ENCODE measurements around the gene PWWP2A. TPM values are rescaled to one million over a fixed set of nuclear protein-coding genes. Genes with fewer than 3 reads are reported as not detected.
"Not testable (repeated sequence)": the region's sequence is repeated elsewhere in the genome, so short reads cannot be mapped to it uniquely, and the experiment has no call there.

PWWP2A gene
- total RNA-seq, 2 experiments from 2014 or later = 15.7 to 17.4 TPM

DNA sequence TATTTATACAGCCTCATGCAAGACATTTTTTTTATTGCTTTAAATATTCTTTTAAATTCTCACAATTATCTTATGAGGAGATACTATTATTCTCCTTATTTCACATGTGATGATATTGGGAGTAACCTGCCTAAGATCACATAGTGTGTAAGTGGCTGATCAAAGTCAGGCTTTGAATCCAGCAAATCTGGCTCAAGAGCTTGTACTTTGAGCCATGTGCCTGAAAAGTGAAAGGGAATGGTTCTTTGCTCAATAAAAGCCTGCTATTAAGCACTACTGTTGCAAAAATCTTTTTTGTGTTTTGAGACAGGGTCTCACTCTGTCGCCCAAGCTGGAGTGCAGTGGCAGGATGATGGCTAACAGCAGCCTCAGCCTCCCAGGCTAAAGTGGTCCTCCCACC is 35.1 kb downstream of the PWWP2A start:
- intact Hi-C loops (cut with micrococcal nuclease) = no loop called here
- H3K36me3 Mint-ChIP-seq = peaks cover 4% of the 10 kb centered on the region
- DNase-seq = no peak
- no peaks in the 10 kb centered on the region for H3K4me1 Mint-ChIP-seq (ENCODE audit: low read depth)
- POLR2A ChIA-PET = no interaction called here
- no peaks in the 10 kb centered on the region for H3K27me3 Mint-ChIP-seq
- no peak overlapping the region for H3K4me3 Mint-ChIP-seq
- H3K9me3 Mint-ChIP-seq = no peaks in the 10 kb centered on the region
- H3K27ac Mint-ChIP-seq = no peak overlapping the region
- CTCF ChIA-PET = interaction anchor here (0.6 to 1.3 kb wide), 2 partner anchors 62 to 292 kb away, joined by 4 read pairs; no protein-coding TSS in a partner anchor

DNA sequence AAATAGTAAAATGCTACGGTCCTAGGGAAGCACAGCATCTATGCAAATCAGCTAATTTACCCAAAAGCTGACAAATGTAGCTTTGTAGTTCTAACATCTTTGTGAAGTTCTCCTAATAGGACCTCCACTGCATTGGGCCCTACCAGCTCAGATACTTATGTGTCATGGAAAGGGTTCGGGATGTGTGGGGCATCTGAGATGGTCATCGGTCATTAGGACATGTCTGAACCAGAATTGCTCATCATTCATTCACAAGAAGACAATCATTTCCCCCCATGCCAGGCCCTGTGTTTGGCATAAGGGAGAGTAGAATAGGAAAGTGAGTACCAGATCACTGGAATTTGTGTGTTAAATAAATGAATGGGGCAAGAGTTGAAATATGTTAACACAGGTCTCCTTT is 35.7 kb downstream of the PWWP2A start:
- H3K36me3 Mint-ChIP-seq = peaks cover 9% of the 10 kb centered on the region
- no peaks in the 10 kb centered on the region for H3K27me3 Mint-ChIP-seq
- H3K27ac Mint-ChIP-seq = no peak overlapping the region
- H3K4me1 Mint-ChIP-seq (ENCODE audit: low read depth) = no peaks in the 10 kb centered on the region
- POLR2A ChIA-PET = no interaction called here
- intact Hi-C loops (cut with micrococcal nuclease) = no loop called here
- H3K9me3 Mint-ChIP-seq = no peaks in the 10 kb centered on the region
- DNase-seq = no peak
- CTCF ChIA-PET = interaction anchor here (0.6 kb wide), 1 partner anchor 293 kb away, joined by 4 read pairs; no protein-coding TSS in a partner anchor
- H3K4me3 Mint-ChIP-seq = no peak overlapping the region

DNA sequence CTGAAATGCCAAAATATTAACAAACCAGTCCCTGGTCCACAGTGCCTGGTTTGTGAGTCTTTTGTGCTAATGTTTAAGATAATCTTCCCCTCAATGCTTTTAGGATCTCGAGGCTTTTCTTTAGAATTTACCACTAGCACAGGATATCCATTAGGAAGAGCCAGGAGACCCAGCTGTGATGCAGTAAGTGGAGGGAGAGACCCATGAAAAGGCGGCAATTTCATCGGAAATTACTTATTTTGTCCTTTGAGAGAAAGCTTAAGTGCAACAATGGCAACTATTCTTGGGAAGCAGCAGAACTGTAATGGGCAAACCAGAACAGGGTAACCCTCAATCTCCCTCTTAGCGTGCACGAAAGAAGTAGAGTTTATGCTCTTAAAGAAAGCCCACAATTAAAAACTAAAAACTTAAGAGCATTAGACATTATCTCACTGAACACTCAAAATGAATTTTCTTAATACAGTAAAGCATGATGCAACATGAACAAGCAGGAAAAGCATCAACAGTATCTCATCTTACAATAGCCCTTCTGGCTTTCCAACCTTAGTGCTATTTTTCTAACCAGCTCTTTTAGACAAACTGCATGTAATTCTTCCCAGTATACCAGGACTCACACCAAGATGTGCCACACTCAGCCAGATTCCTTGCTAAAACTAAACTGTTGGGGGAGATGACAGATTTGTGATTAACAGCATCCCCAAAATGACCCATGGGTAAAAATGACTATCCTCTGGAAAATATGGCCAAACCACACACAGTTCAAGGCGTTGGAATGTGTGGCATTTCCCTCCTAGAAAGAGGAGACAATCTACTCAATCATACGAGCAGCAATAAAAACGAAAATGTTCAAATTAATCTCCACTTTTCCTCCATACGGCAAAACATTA is 36.4 kb downstream of the PWWP2A start:
- intact Hi-C loops (cut with micrococcal nuclease) = no loop called here
- DNase-seq = no peak

DNA sequence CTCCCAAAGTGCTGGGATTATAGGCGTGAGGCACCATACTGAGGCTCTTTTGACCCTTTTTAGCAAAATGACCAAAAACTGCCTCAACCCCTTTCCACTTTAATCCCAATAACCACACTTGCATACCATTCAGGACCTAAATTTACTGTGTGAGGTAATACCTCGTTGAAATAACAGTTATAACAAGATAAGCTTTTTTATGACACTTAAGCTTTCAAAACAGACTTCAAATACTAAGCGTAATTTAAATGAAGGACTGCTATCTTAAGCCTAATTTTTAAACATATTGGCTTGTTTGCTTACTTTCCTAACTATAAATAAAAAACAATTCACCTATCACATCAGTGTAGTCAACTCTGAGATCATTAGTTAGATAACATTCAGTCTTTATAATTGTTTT is 37.8 kb downstream of the PWWP2A start:
- CTCF ChIA-PET = interaction anchor here (0.6 to 1.8 kb wide), 6 partner anchors 10 to 261 kb away, joined by 3 to 8 read pairs (median 4); no protein-coding TSS in a partner anchor
- Mint-ChIP-seq H3K4me3 (no peak overlapping the region), H3K36me3 (peaks cover 10% of the 10 kb centered on the region), H3K9me3 (no peaks in the 10 kb centered on the region), H3K27me3 (no peaks in the 10 kb centered on the region), H3K4me1 (ENCODE audit: low read depth) (no peaks in the 10 kb centered on the region), H3K27ac (no peak overlapping the region)
- POLR2A ChIA-PET = no interaction called here
- intact Hi-C loops (cut with micrococcal nuclease) = no loop called here
- DNase-seq = no peak

More for the DNA sequence above, 36.4 kb downstream of the PWWP2A start:
- Mint-ChIP-seq H3K27me3 (no peaks in the 10 kb centered on the region), H3K36me3 (peaks cover 10% of the 10 kb centered on the region), H3K4me1 (ENCODE audit: low read depth) (no peaks in the 10 kb centered on the region), H3K27ac (no peak overlapping the region), H3K9me3 (no peaks in the 10 kb centered on the region), H3K4me3 (no peak overlapping the region)
- ChIA-PET CTCF (no interaction called here), POLR2A (no interaction called here)

DNA sequence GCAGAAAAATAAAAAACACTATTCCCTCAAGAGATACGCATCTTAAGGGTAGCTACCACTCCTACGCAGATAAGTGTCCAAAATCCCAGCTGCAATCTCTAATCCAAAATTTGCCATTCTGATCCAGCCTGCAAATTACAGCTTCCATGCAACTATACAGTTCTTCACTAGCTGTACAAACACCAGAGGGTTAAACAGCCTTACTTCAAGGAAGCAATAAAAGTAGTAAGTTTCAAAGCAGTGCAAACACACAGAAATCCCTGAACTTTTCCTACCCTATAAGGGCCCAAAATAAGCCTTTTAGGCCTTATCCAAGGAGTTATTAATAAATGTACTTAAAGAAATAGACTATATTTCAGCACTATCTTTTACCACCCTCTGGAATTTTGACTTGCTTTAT is 39.5 kb downstream of the PWWP2A start:
- CTCF ChIA-PET = interaction anchor here (1.8 kb wide), 1 partner anchor 263 kb away, joined by 8 read pairs; no protein-coding TSS in a partner anchor
- intact Hi-C loops (cut with micrococcal nuclease) = no loop called here
- Mint-ChIP-seq H3K27ac (no peak overlapping the region), H3K4me1 (ENCODE audit: low read depth) (no peaks in the 10 kb centered on the region), H3K9me3 (no peaks in the 10 kb centered on the region), H3K36me3 (peaks cover 10% of the 10 kb centered on the region), H3K27me3 (no peaks in the 10 kb centered on the region), H3K4me3 (no peak overlapping the region)
- POLR2A ChIA-PET = no interaction called here
- DNase-seq = no peak

DNA sequence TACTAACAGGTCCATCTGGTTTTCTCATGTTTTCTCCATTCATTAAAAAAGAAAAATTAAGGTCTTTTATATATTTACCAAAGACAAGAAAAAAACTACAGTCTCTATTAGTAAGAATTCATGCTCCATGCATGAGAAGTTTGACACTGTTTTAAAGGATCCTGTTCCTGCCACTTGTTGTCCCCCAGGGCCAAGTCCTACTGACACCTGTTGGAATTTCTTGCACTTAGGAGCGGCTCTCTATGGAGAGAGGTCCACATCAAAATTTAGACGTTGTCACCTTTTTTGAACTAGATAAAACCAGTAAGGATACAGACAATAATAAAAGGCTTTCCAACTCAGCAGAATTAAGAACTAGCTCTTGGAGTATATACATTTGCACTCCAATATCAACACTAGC is 42.3 kb downstream of the PWWP2A start:
- Mint-ChIP-seq H3K36me3 (peaks cover 14% of the 10 kb centered on the region), H3K4me3 (no peak overlapping the region), H3K4me1 (ENCODE audit: low read depth) (no peaks in the 10 kb centered on the region), H3K27ac (no peak overlapping the region), H3K9me3 (no peaks in the 10 kb centered on the region), H3K27me3 (no peaks in the 10 kb centered on the region)
- intact Hi-C loops (cut with micrococcal nuclease) = no loop called here
- no peak for DNase-seq
- POLR2A ChIA-PET = no interaction called here
- CTCF ChIA-PET = no interaction called here

DNA sequence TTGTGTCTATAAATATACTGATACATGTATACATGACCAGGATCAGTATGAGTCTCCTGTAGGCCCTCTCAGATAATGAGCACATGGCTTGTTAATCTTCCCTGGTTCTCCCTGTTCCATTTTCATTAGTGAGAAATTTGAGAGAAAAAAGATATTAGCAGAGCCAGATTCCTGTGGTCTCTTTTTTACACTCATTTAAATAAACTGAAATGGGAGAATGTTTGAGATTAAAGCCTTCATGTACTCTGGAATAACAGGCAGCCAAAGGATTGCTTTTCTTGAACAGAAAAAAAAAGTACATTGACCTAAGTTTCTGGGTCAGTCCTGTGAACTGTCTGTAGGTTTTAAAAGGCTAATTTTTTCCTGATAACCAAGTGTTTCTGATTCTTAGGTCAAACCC is 44.2 kb downstream of the PWWP2A start:
- POLR2A ChIA-PET = no interaction called here
- intact Hi-C loops (cut with micrococcal nuclease) = no loop called here
- CTCF ChIA-PET = no interaction called here

DNA sequence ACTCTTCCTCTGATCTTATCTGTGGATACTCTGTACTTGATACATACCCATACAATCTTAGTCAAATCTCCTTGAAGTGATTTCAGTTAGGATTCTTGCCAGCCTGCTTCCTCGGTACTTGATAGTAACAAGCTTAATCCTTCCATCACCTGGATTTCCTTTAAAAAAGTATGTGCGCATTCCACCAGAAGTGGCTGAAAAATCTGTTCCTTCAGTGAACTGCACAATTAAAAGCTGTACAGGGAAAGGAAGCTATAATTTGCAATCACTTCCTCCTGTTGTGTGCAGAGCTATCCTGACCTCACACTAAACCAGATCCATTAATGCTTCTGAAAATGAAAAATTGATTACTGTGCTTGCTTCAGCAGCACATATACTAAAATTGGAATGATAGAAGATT is 47.3 kb downstream of the PWWP2A start:
- Mint-ChIP-seq H3K4me3 (no peak overlapping the region), H3K4me1 (ENCODE audit: low read depth) (no peaks in the 10 kb centered on the region), H3K36me3 (peaks cover 7% of the 10 kb centered on the region), H3K9me3 (no peaks in the 10 kb centered on the region), H3K27me3 (no peaks in the 10 kb centered on the region), H3K27ac (no peak overlapping the region)
- DNase-seq = no peak
- ChIA-PET CTCF (interaction anchor here (1.6 kb wide), 1 partner anchor 9 kb away, joined by 6 read pairs; no protein-coding TSS in a partner anchor), POLR2A (no interaction called here)
- intact Hi-C loops (cut with micrococcal nuclease) = no loop called here

More for the DNA sequence above, 44.2 kb downstream of the PWWP2A start:
- Mint-ChIP-seq H3K27me3 (no peaks in the 10 kb centered on the region), H3K4me3 (no peak overlapping the region), H3K27ac (no peak overlapping the region), H3K9me3 (no peaks in the 10 kb centered on the region), H3K36me3 (peaks cover 12% of the 10 kb centered on the region), H3K4me1 (ENCODE audit: low read depth) (no peaks in the 10 kb centered on the region)
- no peak for DNase-seq

DNA sequence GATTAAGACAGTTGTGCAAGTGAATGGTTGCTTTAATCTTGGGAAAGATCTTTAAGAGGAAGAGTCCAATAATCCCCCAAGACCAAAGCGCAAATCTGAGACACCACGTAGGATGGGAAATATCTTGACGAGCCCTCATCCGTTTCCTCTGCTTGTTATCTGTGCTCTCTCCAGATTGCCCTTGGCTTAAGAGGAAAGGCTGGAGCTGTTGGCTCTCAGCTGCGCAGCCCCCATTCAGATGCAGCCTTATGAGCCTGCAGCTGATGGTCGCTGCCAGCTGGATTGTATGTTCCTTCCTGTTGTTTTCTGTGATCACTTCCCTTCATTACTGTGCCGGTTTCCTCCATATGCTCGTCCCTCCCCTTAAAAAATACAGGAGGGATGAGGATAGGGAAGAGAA is 47.7 kb downstream of the PWWP2A start:
- Mint-ChIP-seq H3K4me1 (ENCODE audit: low read depth) (no peaks in the 10 kb centered on the region), H3K4me3 (no peak overlapping the region), H3K36me3 (peaks cover 7% of the 10 kb centered on the region), H3K27ac (no peak overlapping the region), H3K9me3 (no peaks in the 10 kb centered on the region), H3K27me3 (no peaks in the 10 kb centered on the region)
- CTCF ChIA-PET = interaction anchor here (1.6 kb wide), 1 partner anchor 9 kb away, joined by 6 read pairs; no protein-coding TSS in a partner anchor
- POLR2A ChIA-PET = no interaction called here
- DNase-seq = no peak
- intact Hi-C loops (cut with micrococcal nuclease) = no loop called here

DNA sequence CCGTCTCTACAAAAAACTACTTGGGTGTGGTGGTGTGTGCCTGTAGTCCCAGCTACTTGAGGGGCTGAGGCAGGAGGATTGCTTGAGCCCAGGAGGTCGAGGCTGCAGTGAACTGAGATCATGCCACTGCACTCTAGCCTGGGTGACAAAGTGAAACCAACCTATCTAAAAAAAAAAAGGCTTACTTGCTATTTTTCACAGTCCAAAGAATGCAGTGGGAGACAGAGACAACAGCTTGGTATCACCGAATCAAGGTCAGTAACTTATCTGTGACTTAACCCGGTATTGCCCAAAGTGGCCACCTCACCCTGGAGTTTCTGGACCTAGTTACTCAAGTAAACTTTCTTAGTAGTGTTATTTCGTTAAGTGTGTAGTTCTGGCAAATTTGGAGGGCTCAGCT is 50.1 kb downstream of the PWWP2A start:
- H3K27ac Mint-ChIP-seq; H3K4me1 Mint-ChIP-seq (ENCODE audit: low read depth); H3K4me3 Mint-ChIP-seq; POLR2A ChIA-PET; DNase-seq; intact Hi-C loops (cut with micrococcal nuclease); H3K27me3 Mint-ChIP-seq; H3K9me3 Mint-ChIP-seq: not testable (repeated sequence)
- CTCF ChIA-PET = interaction anchor here (1.7 kb wide), 1 partner anchor 47 kb away, joined by 5 read pairs; no protein-coding TSS in a partner anchor
- H3K36me3 Mint-ChIP-seq = peaks cover 14% of the 10 kb centered on the region

DNA sequence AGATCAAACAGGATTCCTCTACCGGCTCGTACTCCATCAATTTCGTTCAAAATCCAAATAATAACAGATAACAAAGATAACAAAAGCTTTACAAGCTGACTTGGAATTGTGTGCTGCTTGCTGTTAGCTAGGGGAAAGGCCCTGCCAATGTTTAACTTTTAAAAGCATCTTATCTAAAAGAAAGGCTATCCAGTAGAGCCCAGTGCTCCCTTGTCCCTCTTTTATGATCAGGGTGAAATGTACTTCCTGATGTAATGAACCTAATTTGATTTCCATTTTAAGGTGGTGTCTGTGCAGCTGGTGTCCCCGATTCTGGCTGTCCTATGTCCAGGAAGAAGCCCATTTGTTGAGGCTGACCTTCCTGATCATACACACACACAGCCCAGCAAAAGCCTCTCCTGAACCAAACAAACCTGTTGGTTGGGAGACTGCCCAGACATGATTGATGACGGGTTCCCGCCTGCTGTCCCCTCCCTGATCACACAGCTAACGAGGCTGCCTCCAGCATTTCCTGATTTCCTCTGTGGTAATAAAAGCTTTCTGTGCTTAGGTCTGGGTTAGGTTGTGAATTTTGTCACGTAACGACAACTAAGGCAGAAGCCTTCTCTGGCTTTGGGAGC is 54.1 kb downstream of the PWWP2A start:
- Mint-ChIP-seq H3K27me3 (no peaks in the 10 kb centered on the region), H3K4me3 (no peak overlapping the region), H3K27ac (no peak overlapping the region), H3K9me3 (no peaks in the 10 kb centered on the region), H3K36me3 (peaks cover 16% of the 10 kb centered on the region), H3K4me1 (ENCODE audit: low read depth) (no peaks in the 10 kb centered on the region)
- POLR2A ChIA-PET = no interaction called here
- DNase-seq = no peak
- intact Hi-C loops (cut with micrococcal nuclease) = no loop called here
- CTCF ChIA-PET = interaction anchor here (1.3 kb wide), 1 partner anchor 43 kb away, joined by 4 read pairs; no protein-coding TSS in a partner anchor

DNA sequence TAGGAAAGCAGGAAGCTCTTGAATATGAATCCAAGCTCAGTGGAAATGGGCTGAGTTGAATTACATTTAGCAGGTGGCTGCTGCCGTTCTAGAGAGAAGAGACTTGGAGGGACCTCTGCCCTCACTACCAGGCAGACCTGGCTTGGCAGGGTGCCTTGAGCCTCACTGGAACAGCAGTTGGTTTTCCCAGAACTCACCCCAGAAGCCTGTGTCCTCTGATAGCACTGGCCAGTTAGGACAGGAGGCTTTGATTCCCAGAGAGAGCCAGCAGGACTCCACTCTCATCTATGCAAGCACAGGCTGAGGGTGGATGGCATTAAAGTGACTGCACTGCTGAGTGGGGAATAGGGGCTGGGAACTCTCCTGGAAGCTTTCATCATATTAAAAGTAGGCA is 54.8 kb downstream of the PWWP2A start:
- no peak overlapping the region for H3K27ac Mint-ChIP-seq
- no peaks in the 10 kb centered on the region for H3K27me3 Mint-ChIP-seq
- no peak for DNase-seq
- H3K4me3 Mint-ChIP-seq = no peak overlapping the region
- intact Hi-C loops (cut with micrococcal nuclease) = no loop called here
- ChIA-PET CTCF (interaction anchor here (1.3 kb wide), 1 partner anchor 42 kb away, joined by 4 read pairs; no protein-coding TSS in a partner anchor), POLR2A (no interaction called here)
- H3K4me1 Mint-ChIP-seq (ENCODE audit: low read depth) = no peaks in the 10 kb centered on the region
- H3K9me3 Mint-ChIP-seq = no peaks in the 10 kb centered on the region
- peaks cover 13% of the 10 kb centered on the region for H3K36me3 Mint-ChIP-seq
